ENCODE measurements around the gene LPAR3. TPM values are rescaled to one million over a fixed set of nuclear protein-coding genes. Genes with fewer than 3 reads are reported as not detected.

Gene LPAR3
- total RNA-seq, 1 donor from 2014 or later = not detected

DNA sequence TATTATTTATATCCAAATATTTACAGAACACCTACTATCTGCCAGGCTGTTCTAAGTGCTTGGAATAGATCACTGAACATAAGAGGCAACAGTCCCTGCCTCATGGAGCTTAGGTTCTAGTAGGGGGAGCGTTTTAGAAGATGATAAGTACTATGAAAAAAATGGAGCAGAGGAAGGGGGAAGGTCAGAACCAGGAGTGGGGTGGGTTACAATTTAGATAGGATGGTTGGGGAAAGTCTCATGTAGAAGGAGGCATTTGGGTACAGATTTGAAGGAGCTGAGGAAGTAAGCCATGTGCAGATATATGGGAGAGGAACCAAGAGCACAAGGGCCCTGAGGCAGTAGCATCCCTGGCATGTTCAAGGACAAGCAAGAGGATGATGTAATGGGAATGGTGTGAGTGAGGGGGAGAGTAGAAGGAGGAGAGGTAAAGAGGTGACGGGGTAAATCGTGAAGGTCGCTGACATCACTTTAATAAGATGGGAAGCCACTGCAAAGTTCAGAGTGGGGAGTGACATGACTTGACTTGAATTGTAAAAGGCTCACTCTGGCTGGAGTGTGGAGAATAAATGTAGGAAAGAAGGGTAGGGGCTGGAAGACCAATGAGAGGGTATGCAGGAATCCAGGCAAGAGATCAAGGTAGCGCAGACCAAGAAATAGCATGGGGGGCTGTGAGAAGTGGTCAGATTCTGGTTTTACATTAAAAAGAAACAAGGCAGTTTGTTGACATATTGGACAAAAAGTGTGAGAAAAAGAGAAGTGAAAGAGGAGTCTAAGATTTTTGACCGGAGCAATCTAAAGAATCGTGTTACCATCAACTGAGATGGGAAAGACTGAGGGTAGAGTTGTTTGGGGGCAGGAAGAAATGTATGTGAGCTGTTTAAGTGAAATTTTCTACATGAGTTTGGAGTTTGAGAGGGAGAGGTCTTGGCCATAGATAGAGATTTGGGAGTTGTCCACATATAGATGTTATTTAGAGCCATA, 92.6 kb downstream of the LPAR3 start:
- DNase-seq (ENCODE audit: low spot score in 2 of 2) = no peak
- H3K27me3 ChIP-seq = no peaks in the 10 kb centered on the region
- intact Hi-C loops (cut with DNase I) = no loop called here

DNA sequence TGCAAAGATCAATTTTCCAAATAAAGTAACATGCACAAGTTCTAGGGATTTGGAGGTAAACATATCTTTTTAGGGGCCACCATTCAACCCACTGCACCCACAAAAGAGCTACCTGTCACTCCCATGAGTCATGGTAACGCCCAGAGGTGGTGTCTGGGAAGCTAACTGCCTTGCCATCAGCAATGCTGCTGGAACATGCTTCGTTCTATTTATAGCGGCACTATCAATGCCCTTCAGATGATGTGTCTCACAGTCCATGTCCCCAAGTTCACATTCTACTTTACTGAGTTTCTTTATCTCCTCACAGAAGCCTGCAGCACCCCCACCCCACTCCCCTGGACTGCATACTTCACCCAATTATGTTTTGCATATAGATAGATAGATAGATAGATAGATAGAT, 95.4 kb downstream of the LPAR3 start:
- DNase-seq (ENCODE audit: low spot score in 2 of 2) = no peak
- H3K4me1 ChIP-seq = no peaks in the 10 kb centered on the region
- intact Hi-C loops (cut with DNase I) = no loop called here
- H3K27me3 ChIP-seq = no peaks in the 10 kb centered on the region
- no peak for TF ChIP-seq CTCF (IDR thresholded peaks at IDR 0.05)
- peaks cover 0 to under 1% of the 10 kb centered on the region in 2 donors for H3K9me3 ChIP-seq
- H3K4me3 ChIP-seq = no peak overlapping the region
- no peak overlapping the region for H3K27ac ChIP-seq
- no peaks in the 10 kb centered on the region for H3K36me3 ChIP-seq

More for the DNA sequence above, 92.6 kb downstream of the LPAR3 start:
- H3K4me1 ChIP-seq = no peaks in the 10 kb centered on the region
- H3K27ac ChIP-seq = no peak overlapping the region
- H3K36me3 ChIP-seq = no peaks in the 10 kb centered on the region
- no peak overlapping the region for H3K4me3 ChIP-seq
- no peak for TF ChIP-seq CTCF (IDR thresholded peaks at IDR 0.05)
- no peaks in the 10 kb centered on the region for H3K9me3 ChIP-seq

- no peaks in the 10 kb centered on the region for H3K4me1 ChIP-seq
- no peak for DNase-seq (ENCODE audit: low spot score in 2 of 2)
- H3K27me3 ChIP-seq = no peaks in the 10 kb centered on the region
- H3K9me3 ChIP-seq = peaks cover 0 to 6% of the 10 kb centered on the region in 2 donors
- intact Hi-C loops (cut with DNase I) = no loop called here
- H3K36me3 ChIP-seq = no peaks in the 10 kb centered on the region
- no peak overlapping the region for H3K4me3 ChIP-seq
- no peak for TF ChIP-seq CTCF (IDR thresholded peaks at IDR 0.05)
- H3K27ac ChIP-seq = no peak overlapping the region
Observed at GRCh38 chr1:84795966-84796600, 96.9 kb downstream of the LPAR3 start.

- Histone ChIP-seq H3K4me1 (no peaks in the 10 kb centered on the region), H3K27me3 (no peaks in the 10 kb centered on the region), H3K4me3 (no peak overlapping the region), H3K27ac (no peak overlapping the region), H3K9me3 (peaks cover 0 to 6% of the 10 kb centered on the region in 2 donors), H3K36me3 (no peaks in the 10 kb centered on the region)
- intact Hi-C loops (cut with DNase I) = no loop called here
- no peak for DNase-seq (ENCODE audit: low spot score in 2 of 2)
- no peak for TF ChIP-seq CTCF (IDR thresholded peaks at IDR 0.05)
Observed at GRCh38 chr1:84795213-84795612, 97.8 kb downstream of the LPAR3 start.

DNA sequence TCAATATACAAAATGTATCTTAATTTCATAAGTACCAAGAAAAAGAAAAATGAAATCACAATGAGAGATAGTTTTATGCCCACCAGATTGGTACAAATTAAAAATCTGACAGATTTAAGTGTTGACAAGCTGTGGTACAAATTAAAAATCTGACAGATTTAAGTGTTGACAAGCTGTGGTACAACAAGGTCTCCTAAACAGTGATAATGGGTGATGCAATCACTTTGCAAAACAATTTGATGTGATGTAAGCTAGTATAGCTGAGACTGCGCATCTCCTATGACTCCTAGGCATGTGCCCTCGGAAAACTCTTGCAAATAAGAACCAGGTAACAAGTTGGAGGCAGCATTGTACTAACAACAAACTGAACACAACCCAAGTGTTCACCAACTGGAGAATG, 100.6 kb downstream of the LPAR3 start:
- H3K4me3 ChIP-seq = no peak overlapping the region
- peaks cover 0 to 6% of the 10 kb centered on the region in 2 donors for H3K9me3 ChIP-seq
- no peak overlapping the region for H3K27ac ChIP-seq
- no peaks in the 10 kb centered on the region for H3K27me3 ChIP-seq
- intact Hi-C loops (cut with DNase I) = no loop called here
- H3K4me1 ChIP-seq = no peaks in the 10 kb centered on the region
- DNase-seq (ENCODE audit: low spot score in 2 of 2) = no peak
- no peaks in the 10 kb centered on the region for H3K36me3 ChIP-seq
- no peak for TF ChIP-seq CTCF (IDR thresholded peaks at IDR 0.05)

Data from ascending aorta (tissue), 2 donors.